A549 treated with AZD2906 at 1 μM for 4 hours (cell line): ENCODE data around the gene NTSR2. TPM values are rescaled to one million over a fixed set of nuclear protein-coding genes. Genes with fewer than 3 reads are reported as not detected.

Source experiments
- total RNA-seq: library from RNA; stranded (reverse); fragments of 200-300 nt; extraction: Qiagen RNA extraction; gene quantifications from 5 replicates; pipeline ENCODE4 v1.2.3, GENCODE V29; 2022

NTSR2 gene
- total RNA-seq: 0.05 to 0.08 TPM in 2 of 5 replicates, not detected in the others

GRCh38 chr2:11669454-11670291, at the start of gene NTSR2:
Gene NTSR2 (minus strand): TSS chr2:11670195. CDS start chr2:11670129, 66 bp downstream.

Other genes starting within 250 kb of the NTSR2 start
- gene E2F6, start 204.0 kb downstream of the NTSR2 start, total RNA-seq: 22.4 to 26.6 TPM (median 22.9 TPM) in 5 replicates
- gene GREB1, start 136.2 kb downstream of the NTSR2 start, total RNA-seq: 2.3 to 4.1 TPM (median 3.5 TPM) in 5 replicates
- 9.6 to 10.7 TPM (median 9.8 TPM) in 5 replicates for gene LPIN1, start 76.4 kb upstream of the NTSR2 start, total RNA-seq